ENCODE measurements around the gene DHRS3. TPM values are rescaled to one million over a fixed set of nuclear protein-coding genes. Genes with fewer than 3 reads are reported as not detected.

The DHRS3 gene
- total RNA-seq, 1 donor from 2014 or later = 71.4 TPM

DNA sequence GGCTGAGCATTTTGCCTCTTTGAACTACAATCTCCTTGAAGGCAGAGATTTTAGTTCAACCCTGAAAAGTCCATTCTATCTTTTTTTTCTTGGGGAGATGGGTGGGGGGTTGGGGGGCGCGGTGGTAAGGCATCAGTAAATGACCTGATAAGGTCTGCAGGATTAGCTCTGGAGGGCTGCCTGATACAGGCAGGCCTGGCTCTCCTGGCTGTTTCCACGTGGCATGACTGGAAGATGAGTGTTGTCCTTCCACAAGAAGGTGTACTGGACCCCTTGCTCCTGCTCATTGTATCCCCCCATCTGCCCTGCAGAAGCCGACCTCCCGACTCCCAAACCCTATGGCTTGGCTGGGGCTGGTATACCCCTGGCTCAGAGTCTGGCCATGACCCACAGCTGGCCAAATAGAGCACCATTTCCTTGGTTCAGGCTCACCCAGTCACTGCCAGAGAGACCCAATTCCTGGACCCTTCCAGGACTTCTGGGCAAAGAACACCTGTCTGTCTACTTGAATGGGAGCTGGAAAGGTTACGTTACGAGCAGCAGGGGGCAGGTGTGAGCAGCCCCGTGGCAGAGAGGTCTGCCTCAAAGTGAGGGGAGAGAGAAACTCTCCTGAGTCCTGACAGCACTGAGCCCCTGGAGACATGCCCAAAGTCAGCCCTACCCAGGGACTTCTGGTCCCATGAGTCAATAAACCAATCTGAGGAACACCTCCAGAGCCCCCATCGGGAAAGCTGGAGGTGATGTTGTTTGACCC, 17.0 kb downstream of the DHRS3 start:
- DNase-seq (ENCODE audit: extremely low read depth, low read depth, low spot score) = no peak

DNA sequence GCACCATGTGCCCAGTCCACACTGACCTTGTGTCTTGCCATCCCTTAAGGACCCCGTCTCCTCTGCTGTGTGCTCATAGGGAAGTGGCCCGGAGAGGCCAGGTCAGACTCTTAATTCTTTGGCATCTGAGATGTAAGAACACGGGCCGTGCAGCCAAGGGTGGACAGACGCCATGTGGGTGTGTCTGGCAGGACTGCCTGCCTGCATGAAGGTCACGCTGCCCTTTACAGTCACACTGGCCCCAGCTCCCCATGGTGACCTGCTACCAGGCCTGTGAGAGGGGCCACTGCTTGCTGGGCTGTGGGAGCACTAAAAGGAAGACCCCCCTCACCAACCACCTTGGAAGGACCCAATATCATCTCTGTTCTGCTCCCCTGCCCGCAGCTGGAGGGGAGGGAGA, 17.7 kb downstream of the DHRS3 start:
- DNase-seq (ENCODE audit: extremely low read depth, low read depth, low spot score) = no peak

DNA sequence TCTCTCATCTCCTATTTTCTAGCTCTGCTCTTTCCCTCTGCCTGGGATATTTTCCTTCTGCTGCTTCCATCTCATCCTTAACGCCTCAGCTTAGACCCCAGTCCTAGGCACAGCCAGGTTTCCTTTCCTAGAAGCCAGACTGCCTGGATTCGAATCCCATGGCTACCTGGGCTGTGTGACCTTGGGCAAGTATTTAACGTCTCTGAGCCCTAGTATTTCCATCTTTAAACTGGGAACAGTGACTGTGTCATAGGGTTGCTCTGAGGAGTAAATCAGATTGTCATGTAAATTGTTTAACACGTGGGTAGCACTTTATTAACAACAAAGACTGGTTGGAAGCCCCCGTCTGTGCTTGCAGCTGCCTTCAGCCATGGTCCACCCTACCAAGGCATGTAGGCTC, 18.4 kb downstream of the DHRS3 start:
- no peak for DNase-seq (ENCODE audit: extremely low read depth, low read depth, low spot score)

DNA sequence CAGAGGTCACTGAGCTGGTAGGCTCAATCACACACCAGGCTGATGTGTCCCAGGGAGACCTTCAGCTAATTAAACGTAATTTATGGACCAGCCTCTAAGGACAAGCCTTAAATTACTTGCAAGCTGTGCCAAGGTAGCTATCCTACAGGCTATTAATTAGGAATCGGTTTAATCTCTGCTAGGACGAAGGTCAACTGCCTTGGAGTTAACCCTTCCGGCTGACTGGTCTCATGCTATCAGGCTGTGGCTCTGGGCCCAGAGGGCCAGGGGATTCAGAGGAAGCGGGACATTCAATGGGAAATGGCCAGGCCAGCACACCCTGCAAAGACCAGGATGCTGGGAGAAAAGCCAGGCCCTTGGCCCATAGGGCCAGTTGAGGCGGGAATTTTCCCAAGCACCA, 19.0 kb downstream of the DHRS3 start:
- DNase-seq (ENCODE audit: extremely low read depth, low read depth, low spot score) = no peak

DNA sequence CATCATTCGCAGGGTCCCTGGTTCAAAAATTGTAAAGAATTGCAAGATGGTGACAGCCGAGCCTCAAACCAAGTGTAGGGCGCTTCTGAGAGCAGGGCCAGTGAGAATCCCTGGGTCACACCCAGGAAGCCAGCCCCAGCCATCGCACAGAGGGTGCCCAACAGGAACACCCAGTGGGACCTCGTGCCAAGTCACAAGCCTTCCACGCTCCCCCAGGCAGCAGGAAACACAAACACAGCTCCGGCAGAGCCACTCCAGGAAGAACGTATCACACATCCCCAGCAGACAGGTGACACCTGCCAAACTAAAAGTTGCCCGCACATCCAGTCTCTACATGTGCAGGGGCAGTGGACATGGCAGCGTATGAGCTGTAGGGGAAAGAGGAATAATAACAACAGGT, 20.2 kb downstream of the DHRS3 start:
- no peak for DNase-seq (ENCODE audit: extremely low read depth, low read depth, low spot score)

DNA sequence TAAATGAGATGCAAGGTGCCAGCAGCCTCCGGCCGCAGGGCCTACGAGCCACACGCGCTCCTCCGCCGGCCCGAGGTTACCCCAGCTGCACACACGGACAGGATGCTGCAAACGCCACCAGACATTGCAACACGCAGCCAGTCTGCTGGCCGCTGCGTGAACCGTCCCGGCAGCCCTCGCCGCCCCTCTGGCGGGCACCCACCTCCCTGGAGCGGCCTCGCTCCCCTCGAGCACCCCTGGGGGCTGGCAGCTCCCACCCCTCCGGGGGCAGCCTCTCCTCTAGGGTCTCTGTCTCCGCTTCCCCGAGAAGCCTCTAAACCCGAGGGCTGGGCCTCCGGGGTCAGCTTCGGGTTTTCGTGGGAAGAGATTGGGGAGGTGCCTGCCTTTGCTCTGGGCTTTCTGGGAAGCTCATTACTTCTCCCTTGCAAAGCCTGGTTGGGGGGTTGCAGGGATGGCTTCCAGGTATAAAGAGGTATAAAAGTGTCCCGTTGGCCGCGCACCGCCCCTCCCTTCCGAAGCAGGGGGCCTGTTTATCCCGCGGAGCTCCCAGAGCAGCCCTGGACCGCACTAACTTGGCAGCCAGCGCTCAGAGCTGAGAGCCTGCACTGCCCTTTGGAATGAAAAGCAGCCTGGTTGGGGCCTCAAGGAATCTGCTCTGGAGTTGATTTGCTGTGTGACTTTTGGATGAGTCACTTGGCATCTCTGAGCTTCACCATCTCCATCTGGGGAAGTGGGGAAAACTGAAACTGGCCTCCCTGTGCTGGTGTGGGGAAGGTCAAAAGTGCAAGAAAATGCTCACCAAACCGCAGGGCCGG, 21.8 kb downstream of the DHRS3 start:
- no peak for DNase-seq (ENCODE audit: extremely low read depth, low read depth, low spot score)

DNA sequence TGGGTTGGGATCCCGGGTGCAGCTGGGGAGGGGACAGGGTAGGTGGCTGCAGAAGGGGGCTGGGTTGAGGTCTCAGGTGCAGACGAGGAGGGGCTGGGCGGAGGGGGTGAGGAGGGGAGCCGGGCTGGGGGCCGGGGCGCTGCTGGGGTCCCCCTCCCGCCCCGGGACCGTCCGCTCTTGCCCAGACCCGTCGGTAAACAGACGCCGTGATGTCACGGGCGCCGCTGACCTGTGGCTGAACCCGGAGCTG, 22.3 kb downstream of the DHRS3 start:
- DNase-seq (ENCODE audit: extremely low read depth, low read depth, low spot score) = no peak

DNA sequence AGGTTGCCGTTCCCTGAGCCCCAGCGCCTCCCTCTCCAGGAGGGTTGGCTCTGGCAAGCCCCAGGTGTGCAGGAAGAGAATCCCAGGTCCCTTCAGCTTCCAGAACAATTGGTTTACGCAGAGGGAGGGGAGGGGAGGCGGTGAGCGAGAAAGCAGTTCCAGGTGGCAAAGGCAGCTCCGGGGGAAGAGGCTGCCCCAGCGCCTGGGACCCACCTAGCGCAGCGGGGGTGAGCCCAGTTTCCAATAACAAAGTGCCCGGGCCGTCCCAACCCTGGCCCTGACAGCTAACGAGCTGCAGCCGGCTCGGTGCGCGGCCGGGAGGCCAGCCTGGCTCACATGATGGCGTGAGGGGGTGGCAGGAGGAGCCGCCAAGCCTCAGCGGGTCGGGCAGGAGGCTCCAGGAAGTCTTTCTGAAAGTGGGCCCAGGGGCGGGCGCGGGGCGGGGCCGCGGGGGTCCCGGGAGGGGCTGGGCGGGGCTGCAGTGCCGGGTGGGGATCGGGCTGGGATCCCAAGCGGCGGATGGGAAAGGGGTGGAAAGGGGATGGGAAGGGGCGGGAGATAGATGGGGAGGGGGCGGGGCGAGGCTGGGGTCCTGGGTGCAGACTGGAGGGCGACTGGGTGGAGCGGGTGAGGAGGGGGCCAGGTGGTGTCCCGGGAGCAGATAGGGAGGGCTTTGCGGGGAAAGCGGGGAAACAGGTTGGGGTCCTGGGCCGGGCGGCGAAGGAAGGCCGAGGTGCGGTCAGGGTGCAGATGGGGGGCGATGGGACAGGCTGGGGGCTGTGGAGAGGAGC, 22.8 kb downstream of the DHRS3 start:
- no peak for DNase-seq (ENCODE audit: extremely low read depth, low read depth, low spot score)

DNA sequence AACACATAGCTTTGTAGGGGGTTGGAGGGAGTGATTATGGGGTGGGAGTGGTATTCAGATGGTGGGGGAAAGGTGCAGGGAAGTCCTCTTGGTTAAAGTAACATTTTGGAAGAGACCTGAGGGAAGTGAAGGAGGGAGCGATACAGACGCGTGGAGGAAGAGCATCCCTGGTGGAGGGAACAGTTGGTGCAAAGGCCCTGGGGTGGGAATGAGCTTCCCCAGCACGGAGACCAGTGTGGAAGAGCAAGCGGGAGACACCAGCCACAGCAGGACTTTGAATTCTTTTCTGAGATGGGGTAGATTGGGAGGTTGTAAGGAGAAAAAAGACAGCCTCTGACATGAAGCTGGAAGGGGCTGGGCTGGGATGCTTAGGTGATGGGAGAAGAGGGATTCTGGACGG, 23.5 kb downstream of the DHRS3 start:
- no peak for DNase-seq (ENCODE audit: extremely low read depth, low read depth, low spot score)

DNA sequence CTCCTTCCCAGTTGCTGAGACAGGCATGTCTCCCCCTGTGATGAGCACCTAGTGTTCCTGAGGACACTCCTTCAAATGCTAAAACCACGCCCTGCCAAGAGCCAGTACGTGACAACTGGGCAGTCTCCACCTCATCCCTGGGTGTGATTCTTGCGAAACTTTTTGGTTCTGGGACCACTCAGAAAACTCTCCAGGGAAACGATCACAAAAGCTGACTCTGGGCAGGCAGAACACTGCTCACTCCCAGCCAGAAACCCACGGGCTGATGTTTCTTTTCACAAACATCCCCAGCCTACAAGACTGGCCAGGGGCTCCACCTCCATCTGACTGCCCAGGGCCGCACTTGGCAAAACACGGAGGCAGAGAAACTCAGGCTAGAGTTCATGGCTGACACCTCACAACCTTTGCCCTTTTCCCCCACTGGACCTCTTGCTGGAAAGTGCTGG, 24.4 kb downstream of the DHRS3 start:
- no peak for DNase-seq (ENCODE audit: extremely low read depth, low read depth, low spot score)

DNA sequence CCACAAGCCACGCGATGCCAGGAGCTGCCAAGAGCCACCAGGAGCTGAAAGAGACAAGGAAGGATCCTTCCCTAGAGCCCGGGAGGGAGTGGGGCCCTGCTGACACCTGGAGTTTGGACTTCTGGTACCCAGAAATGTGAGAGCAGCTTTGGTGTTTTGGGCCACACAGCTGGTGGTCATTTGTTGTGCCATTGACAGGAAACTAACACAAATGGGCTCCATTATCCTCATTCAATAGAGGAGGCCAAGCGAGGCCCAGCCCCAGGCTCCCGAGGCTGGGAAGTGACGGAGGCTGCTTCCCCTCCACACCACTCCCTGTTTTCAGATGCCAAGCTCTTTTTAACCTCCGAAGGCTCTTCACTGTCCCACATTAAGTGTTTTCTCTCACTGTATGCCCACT, 25.5 kb downstream of the DHRS3 start:
- no peak for DNase-seq (ENCODE audit: extremely low read depth, low read depth, low spot score)

DNA sequence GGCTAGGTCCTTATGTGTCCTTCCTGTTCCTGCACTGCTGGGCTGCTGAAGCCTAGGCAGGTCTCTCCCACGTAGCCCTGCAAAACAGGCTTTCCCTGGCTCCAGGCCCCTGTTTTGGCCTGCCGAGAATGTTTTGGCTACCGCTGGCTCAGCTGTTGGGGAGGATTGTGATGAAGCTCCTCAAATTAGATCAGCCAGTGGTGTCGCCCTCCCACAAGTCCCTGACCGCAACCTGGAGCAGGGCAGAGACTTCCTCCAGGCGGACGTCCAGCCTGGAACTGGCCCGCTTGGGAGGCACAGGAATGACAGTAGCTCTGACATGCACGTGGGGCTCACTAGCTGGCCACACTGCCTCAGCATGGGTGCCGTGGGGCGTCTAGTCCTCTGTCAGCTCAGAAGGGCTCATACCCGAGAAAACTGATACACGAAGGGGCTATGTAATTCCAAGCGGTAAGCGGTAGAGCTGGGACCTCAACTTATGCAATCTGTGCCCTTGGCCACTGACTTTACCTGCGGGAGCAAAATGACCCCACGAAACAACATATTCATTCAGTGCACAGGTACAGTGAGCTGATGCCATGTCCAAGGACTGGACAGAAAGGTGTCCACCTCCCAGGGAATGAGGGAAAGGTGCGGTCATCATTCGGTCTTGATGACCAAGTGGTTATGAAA, 26.6 kb downstream of the DHRS3 start:
- no peak for DNase-seq (ENCODE audit: extremely low read depth, low read depth, low spot score)

DNA sequence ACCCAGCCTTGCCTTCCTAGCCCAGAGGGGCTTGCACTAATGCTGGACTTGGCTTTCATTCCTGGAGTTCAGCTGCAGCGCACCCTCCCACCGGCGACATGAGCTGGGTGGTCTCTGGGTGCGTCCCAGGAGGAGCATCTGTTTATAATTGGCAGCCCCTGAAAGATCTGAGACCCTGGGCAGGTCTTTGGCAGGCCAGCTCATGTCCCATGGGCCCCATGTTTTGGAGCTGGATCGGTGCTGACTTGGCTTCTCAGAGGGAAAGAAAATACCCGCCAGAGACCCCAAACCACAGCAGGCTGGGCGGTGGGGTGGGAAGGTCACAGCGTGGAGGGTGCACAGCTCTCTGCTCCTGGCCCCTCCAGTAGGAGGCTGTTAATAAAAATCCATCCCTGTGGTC, 29.3 kb downstream of the DHRS3 start:
- DNase-seq (ENCODE audit: extremely low read depth, low read depth, low spot score) = no peak

DNA sequence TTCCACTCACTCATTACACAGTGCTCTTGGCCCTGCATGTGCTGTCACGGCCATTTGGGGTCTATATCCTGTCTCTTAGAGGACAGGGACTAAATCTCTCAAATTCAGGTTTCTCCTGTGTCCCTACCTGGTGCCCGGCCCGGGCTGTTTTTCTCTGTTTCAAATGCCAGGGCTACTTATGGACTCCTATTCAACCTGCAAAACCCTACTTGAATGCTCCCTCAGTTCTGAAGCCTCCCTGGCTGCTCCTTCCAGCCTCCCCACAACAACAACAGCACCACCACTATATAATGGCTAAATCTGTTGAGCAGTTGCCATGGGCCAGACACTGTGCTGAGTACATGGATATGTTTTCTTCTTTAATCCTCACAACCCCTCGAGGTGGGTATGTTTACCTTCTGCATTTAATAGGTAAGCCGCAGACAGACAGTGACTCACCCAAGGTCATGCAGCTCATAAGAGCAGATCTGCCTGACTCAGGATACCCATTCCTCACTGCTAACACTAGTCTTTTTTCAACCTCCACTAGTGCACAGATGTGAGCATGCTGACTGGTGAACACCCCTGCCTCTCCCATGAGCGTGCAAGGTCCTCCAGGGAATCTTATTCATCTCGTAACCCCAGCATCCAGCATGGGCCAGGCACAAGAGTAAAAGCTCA, 29.9 kb downstream of the DHRS3 start:
- no peak for DNase-seq (ENCODE audit: extremely low read depth, low read depth, low spot score)

DNA sequence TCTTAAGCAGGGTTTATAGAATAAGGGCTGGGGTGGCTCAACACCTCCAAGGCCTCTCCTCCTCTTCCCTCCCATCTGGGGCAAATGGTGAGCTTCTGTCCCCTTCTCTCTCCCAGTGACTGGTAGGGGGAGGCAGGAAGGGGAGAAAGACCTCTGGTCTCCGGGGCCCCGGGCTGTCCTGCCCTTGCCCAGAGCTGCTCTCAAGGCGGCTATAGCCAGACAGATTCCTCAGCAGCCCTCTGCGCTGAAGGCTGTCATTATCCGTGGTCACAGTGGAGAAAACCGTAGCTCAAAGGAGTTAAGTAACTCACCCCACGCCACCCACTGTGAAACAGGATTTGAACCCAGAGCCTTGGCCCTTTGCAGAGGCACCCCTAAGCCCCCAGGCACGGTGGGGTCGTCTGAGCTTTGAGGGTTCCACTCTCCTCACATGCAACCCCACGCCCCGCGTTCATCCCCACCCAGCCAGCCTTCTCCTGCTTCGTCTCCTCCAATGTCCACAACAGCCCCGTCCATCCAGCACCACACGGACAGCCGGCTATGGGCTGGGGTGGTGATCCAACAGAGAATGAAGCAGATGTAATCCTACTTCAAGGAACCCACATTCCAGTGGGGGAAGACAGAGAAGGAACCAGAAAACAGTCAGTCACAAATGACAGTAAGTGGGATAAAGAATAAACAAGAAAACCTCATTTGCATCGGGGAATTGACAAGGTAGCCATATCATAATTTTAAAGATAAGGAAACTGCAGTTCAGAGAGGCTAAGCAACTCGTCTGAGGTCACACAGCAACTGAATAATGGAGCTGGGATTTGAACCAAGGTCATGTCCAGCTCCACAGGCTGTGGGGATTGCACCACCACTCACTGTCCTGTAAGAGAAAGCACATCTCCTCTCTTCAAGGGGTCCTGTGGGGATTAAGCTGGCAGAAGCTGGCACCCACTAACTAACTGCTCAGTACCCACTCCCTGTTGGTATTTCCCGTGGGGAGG, 31.8 kb downstream of the DHRS3 start:
- DNase-seq (ENCODE audit: extremely low read depth, low read depth, low spot score) = no peak

DNA sequence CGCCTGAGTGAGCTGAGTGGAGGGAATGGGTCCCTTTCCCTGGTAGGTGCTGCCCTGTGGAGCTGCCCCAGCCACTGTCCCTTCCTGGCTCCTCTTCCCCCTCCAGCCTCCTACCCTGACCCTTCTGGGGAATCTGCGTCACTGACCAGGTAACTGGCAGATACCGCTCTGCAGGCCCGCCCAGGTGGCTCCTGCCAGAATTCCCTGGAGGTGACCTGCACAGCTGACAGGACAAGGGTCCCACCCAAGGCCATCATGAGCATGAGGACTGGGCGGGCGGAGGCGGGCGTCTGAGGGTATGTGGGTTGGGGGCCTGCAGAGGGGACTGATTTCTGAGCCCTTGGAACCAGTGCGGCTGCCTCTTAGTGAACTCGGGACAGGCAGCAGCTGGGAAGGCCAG, 32.5 kb downstream of the DHRS3 start:
- DNase-seq (ENCODE audit: extremely low read depth, low read depth, low spot score) = no peak

DNA sequence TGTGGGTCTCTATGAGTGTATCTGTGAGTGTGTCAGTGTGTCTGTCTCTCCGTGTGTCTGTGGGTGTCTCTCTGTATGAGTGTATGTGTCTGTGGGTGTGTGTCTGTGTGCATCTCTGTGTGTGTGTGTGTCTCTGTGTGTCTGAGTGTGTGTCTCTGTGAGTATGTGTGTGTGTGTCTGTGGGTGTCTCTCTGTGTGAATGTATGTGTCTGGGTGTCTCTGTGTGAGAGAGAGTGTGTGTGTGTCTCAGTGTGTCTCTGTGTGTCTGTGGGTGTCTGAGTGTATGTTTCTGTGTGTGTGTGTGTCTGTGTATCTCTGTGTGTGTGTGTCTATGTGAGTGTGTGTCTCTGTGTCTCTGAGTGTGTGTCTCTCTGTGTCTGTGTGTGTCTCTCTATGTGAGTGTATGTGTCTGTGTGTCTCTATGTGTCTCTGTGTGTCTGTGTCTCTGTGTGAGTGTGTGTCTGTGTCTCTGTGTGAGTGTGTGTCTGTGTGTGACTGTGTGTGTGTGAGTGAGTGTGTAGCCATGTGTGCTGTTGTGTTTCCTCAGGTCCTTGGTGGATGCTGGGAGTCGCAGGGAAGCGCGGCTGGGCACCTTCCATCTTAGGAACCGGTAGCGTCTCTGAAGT, 33.0 kb downstream of the DHRS3 start:
- no peak for DNase-seq (ENCODE audit: extremely low read depth, low read depth, low spot score)

DNA sequence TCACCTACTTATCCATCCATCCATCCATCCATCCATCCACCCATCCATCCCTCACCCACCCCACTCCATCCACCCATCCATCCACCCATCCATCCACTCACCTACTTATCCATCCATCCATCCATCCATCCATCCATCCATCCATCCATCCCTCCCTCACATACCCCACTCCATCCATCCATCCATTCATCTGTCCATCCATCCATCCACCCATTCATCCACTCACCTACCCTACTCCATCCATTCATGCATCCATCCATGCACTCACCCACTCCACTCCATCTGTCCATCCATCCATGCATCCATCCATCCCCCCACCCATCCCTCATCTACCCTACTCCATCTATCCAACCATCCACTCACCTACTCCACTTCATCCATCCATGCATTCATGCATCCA, 34.5 kb downstream of the DHRS3 start:
- no peak for DNase-seq (ENCODE audit: extremely low read depth, low read depth, low spot score)

DNA sequence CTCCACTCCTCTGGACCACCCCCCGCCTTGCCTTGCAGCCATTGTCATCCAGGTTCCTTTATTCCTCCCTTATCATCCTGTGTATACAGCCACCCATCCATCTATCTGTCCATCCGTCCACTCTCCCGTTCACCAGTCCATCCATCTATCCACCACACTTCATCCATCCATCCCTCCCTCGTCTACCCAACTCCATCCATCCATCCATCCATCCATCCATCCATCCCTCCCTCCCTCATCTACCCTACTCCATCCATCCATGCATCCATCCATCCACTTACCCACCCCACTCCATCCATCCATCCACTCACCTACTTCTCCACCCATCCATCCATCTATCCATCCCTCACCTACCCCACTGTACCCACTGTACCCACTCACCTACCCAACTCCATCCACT, 35.4 kb downstream of the DHRS3 start:
- DNase-seq (ENCODE audit: extremely low read depth, low read depth, low spot score) = no peak
